Bone marrow (tissue), 2 donors: Measurements from ENCODE around the gene CD44.

Experiments
- DNase-seq, 2 donors: peaks; one replicate each; lab custom pipeline; 2025; lab: John Stamatoyannopoulos, UW

CD44 gene

DNA sequence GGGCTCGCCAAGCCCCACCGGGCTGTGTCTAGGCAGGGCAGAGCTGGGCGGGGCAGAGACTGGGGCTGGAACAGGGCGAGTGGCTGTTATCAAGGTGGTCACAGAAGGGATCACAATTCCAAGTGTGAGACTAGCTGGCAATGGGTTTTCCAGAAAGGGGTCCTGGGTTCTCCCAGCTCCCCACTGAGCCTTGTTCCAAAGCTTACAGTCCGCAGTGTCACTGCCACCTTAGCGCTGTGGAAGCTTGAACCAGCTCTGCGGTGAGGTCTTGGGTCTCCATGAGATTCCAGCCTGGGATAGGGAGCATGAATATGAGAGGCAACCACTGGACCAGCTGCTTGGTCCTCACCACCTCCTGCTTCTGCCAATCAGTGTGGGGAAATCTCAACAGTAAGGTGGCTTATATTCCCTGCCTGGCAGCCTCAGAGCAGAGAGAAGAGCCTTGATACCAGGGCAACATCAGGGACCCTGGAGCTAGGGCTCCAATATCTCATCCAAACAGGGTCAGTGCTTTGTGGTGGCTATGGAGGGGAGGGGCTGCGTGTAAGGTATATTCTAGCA is 831 bp downstream of the CD44 start:
- DNase-seq = no peak

DNA sequence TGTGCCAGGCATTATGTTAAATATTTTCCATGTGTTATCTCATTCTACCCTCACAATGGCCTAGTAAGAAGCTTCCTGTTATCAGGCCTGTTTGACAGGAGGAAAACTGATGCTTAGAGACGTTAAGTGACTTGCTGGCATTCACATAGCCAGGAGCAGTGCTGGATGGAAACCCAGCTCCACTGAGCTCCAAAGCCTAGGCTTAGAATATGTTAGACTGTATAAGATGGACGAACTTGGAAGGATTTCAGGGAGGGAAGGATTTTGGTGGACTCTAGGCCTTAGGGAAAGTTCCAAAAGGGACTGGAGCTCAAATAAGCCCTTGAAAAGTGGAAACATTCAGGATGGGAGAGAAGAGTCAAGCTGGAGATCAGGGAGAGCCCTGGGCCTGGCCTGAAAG is 2.1 kb downstream of the CD44 start:
- DNase-seq = no peak

DNA sequence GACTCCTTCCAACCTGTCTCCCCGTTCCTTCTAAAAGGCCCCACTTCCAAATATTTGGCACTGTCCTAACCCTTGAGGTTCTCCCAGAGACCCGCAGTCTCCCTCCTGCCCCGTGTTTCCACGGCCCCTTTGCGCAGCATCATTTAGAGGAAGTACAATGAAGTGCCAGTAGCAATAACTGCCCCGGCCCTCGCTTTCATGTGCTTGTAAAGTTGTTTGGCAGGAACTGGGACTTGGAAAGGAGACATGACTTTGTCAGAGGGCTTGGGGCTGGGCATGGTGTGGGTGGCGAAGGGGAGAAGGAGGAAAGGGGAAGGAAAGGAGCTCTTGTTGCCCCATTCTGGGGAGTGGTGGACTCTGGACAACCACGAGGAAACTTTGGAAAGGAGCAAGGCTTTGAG is 2.6 kb downstream of the CD44 start:
- DNase-seq = peak; percentile 31 to 32

DNA sequence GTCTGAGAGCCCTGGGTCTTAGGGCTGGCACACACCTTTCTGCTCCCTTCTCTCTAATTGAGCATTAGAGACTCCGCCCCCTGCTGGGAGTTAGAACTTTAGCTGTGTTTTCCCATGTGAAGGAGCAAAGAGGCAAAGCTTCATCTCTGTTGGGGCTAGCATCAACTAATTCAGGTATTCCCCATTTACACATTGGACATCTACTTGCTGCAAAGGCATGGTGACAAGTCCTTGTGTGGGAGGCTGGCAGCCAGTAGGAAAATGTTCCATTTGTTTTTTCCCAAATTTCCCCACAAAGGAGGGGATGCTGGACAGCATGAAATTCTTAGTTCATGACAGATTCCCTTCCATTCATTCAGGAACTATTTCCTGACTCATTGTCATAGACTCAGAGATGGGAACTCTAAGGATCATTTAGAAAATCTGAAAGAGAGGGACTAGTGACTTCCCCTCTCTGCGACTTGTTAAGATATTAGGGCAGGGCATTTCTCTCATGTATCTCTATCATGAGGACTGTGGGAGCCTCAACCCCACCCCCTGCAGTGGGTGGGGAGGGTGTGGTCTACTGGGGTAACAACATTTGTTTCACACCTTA is 3.6 kb downstream of the CD44 start:
- DNase-seq = no peak

DNA sequence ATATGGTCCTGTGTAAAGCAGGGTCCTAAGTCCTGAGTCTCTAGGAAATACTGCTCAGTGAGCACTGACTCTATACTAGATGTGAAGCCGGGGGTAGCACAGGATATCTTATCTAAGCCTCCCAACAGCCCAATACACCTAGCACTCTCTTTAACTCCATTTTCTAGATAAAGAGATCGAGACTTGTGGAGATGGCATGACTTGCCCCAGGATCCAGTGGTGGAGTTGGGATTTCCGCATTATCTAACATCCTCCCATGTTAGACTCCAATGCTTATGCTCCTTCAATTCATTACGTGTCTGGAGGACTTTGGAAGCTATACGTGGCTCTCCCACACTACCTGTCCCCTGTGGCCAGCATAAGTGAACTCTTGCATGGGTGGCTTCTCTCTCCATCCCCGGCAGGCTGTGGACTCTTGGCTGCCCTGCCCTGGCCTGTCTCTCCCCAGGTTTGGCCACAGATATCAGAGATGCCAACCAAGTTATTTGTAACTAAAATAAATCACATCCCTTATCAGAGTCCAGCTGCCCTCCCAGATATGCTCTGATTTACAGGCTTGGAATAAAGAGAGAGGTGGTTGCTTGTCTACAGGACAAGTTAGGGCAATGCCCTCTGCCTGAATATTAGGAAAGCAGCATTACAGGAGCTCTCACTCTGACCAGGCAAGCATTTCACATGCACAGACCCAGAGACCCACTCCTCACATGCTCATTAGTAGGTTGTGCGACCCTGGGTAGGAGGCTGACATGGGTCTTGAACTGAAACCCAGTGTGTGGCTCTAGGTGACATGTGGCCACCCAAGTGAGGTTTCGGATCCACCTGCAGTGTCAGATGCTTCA is 4.5 kb downstream of the CD44 start:
- DNase-seq = no peak

DNA sequence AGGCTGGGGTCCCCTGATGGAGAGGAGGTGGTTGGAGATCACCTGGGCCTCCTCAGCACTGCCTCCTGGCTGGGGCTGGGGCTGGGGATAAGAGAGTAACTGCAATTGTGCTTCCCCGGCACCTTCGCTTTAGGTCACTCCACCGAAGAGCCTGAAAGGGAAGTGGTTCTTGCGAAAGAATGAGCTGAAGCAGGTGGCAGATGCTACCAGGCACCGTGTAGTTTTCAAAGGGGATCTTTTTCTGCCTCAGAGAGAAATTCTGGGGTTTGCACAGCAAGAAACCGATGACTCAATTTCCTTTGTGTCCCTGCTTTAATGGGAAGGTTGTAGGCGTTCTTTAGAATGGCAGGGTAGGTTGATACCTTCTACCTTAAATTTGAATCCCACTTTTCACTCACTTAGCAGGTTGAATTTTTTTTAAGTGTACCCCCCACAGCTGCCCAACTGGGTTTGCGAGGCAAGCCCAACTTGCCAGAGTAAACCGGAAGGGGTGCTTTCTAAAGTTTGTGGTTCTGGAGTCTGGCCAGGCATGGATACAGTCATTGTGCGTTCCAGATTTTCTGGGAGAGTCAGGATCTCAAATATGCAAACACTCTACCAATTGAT is 5.3 kb downstream of the CD44 start:
- DNase-seq = peak; percentile 26 to 79

DNA sequence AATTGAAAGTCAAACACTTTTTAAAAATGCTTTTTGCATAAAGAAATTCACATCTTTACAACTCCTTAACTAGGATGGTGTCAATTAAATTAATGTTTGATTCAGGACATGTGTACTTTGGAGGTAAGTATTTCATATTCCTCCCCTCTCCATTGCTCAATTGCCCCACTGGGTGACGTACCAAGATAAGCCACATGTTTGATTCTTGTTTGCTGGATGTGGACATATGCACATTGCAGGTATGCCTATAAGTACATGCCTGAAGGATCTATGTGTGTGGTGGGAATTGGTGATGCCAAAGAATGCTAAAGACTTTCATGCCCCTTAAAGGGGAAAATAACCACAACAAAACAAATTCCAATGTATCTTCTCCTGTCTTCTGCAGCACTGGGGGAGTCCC is 5.8 kb downstream of the CD44 start:
- no peak for DNase-seq

DNA sequence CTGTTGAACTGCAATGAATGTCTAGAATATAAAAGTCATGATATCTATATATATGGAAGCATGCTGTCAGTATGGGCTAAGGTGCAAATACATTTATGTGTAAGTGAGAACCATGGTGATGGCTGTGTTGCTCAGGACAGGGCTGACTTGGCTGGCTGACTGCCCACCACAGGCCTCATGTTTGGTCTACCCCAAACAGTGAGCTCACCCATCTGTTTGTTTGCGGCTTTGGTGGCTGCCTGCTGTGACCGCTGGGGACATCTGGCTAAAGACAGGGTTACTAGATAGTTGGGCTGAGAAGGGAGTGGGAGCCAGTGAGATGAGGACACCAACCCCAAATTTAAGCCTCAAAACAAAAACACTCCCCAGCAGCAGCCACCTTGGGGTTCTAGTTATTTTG is 6.3 kb downstream of the CD44 start:
- DNase-seq = no peak

DNA sequence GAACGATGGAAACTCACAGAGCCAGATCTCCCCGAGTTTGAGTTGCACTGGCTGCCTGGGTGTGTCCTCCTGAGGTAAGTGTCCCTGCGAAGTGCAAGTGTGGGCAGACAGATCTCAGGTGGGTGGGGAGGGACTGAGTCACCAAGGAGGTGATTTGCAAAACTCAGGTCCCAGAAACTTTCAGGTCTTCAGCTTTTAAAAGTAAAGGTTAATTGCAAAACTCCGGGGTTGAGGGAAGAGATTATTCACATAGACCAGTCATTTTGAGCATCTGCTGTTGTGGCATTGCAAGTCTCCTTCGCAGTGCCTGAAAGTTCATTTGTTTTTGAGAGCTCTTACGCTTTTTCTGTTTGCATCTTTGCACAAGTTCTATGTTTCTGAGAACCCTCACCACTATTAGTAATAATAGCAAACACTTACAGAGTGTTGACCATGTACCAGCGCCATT is 7.1 kb downstream of the CD44 start:
- DNase-seq = no peak

DNA sequence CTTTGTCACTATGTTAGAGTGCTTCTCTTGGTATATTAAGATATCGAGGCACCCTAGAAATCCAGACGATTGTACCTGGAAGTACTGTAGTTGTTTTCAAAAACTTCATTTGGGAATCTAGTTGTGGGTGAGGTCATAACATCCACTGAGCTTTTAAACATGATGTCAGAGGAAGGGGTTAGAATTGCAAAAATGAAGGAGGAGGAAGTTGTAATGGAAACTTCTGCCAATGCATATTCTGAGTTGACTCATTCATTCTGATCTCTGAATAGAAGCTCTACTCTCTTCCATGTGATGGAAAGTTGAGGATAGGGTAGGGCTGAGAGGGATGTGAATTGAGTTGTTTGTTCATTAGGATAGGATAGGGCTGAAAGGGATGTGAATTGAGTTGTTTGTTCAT is 7.7 kb downstream of the CD44 start:
- DNase-seq = no peak

DNA sequence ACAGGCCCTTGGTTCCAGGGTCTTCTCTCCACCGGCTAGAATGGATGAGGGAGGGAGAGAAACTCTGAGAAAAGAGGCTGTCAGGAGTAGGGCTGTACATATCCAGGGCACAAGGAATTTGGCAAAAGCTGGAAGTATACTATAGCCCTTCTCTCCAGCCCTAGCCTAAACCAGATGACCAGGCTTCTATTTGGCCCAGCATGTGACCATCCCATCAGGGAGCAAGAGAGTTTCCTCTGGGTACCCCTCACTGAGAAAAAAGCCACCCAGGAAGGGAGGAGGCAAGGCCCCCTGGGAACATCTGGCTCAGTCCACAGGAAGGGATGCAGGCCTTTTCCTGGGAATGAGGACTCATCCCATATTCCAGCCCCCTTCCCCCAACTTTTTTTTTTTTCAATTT is 8.3 kb downstream of the CD44 start:
- DNase-seq = no peak

DNA sequence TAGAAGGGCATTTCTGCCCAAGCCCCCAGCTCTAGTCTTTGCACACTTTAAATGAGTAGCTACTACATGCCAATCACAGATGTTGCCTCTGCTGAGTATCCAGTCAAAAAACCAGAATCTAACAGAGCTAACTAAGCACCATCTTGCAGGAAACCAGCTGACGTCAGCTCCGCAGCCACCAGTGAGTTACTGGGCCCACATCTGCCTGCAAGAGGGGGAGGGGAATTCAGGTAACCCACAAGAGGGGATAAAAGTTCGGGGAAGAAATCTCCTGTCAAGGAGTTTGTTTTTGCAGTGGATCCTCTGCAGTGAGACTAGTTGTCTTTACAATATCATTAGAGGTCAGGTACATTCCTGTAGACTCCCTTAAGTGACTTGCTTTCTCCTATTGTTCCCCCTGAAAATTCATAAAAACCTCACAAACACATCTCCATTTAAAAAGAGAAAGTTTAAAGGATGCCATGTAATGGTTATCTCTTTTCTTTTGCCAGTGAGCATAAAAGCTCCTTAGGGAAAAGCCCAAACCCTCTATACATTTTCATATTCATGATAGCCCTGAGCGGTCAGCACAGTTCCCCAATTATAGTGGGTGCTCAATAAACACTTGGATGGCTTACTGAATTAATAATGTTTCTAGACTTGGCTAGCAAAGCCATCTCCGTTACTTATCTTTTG is 9.3 kb downstream of the CD44 start:
- no peak for DNase-seq

DNA sequence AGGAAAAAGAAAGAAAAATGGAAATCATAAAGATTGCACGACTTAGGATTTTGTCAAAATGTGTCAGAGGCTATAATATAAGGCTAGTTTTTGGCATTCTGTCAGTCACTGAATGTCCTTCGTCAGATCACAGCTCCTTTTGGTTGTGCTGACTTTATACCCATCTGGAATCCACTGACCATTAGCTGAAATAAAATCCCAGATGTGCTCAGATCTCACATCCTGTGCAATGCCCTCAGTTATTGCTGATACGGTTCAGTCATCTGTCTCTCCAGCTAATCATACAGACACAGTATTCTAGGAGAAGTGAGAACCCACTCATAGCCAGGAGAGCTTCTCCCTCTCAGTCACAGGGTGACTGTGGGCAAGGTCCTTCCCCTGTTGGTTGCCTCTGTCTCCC is 11.5 kb downstream of the CD44 start:
- DNase-seq = no peak

DNA sequence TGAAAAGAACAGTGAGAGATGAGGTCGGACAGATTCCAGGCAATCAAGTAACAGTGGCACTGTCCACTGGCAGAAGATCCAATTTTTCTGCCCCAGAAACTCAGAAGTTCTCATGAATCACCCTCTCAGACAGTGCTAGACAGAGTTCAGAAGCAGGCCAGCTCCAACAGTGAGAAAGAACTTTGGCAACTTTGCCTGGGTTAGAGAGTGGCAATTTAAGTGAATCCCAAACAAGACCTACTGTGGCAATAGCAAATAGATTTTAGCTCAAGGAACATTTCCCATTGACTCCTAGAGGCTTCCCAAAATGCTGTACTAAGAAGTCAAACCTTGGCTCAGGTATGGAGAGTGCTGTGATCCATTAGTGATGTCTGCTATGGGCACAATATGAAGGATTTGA is 12.3 kb downstream of the CD44 start:
- DNase-seq = no peak

DNA sequence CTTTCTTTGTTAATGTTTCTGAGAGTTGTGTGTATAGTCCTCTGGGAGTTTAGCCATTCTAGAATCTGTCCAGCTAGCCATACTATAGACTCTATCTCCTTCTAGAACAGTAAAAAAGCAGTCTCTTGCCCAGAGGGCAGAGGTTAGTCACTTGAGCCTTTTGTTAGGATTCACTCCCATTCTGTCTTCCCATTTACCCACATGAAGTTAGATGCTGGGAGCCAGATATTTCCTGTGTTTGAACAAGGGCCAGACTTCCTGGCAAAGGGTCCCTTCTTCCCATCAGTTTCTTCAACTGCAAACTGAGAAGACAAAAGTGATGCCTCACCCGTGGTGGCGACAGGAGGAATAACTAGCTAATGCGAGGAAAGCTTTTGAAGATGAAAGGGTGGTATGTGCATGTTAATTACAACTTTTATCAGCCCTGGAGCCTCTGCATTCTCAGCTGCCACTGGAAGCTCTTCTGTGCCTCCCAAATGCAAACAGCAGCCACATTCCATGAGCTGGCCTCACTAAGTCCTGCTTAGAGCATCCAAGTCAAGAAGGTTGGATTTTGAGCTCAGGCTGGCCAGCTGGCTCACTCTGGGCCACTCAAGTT is 12.8 kb downstream of the CD44 start:
- DNase-seq = no peak

DNA sequence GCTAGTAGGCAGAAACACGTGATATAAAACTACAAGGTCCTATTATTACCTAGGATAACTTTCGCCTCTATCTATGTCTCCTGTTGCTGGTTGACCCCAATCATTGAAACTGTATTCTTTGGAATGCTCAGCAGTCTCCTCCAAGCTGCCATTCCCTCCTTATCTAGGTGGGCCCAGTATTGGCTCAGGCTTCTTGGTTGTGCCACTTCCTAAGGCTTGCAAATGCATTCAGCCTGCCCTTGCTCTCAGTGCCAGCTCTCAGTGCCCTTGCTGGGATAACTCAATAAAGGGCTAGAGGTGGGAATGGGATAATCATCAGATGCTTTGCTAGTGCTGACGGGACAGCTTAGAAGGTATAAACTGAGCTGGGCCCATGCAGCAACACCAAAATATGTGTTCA is 13.6 kb downstream of the CD44 start:
- DNase-seq = no peak

DNA sequence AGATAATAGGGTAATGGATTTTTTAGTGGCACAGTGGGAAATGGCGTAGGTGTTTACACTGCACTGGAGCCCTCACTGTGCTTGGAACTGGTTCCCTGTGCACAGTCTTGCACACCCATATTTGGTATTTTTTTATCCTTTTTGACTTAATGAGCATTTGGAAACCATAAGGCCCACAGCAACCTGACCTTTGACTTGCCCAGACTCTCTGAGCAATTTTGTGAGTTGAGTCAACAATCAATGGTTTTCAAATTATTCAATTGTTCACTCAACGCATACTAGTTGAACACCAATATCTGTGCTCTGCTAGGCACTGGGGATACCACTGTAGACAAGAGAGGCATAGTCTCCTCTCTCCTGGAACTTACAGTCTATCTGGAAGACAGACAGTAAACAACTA is 14.3 kb downstream of the CD44 start:
- no peak for DNase-seq

DNA sequence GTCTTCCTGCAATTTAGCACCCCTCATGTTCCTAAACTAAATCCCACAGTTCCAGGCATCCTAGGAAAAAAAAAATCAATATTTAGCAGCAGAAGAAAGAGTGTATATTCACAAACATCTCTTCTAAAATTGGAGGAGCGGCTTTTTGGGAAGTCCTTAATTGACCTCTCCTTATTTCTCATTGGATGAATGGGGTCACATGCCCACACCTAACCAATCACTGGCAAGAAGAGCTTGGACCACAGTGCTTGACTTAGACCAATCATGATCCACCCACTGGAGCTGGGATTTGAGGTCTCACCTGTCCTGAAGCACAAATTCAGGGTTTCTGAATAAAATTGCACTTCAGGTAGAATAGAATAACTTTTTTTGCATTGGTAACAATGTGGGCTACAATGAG is 16.0 kb downstream of the CD44 start:
- DNase-seq = no peak

DNA sequence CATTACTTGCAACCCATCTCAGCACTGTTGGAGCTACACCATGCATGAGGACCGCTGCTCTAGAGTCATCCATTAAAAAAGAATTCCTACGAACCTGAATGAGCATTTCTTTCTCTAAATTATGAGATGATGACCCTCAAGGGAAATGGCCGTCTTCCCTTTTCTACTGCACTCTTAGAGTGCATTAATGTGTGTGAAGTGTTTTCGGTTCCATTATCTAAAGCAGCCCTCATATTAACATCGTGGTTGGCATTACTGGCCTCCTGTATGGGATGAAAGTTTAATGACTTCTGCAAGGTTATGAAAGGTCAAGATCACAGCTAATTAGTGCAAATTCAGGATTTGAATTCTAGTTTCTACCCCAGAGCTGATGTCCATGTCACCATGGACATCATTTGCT is 16.7 kb downstream of the CD44 start:
- no peak for DNase-seq

DNA sequence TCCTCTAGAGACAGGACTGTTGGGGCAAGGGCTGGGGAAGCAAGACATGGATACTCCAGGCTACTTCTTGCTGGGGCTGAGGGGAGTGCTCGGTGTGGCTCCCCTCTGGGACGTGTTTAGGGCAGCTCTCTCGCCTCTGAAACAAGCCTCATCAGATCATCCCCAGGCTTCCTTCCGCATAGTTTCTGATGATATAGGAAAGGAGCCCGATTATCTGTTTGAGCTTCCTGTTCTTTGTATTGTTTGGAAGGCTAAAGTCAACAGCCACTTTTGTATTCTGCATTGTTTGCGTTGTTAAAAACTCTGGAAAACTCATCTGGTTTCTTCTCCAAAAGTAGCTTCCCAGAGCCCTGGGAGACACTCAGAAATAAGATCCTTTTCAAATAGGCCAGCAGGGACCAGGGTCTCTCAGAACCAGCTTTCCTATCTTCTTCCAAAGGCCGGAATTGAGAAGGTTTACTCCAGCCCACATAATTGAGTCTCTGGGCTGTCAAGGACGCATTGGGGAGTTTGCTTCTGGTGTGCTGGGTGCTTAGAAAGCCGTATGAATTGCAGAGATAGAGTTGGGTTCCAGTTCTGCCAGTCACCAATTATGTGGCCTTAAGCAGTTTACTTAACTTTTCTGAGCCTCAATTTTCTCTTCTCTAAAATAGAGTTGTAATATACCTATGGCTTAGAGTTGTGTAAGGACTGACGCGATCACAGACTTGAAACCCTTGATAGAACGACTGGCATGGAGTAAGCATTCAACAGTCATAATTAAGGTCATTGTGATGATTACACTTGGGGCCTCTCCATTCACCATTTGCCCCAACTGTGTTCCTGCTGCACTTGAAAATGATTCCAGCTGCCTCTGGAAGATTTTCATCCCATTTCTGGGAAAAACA is 19.1 kb downstream of the CD44 start:
- DNase-seq = no peak
